Psoas muscle (tissue), 8 donors: ENCODE data around the gene HYAL4. TPM values are rescaled to one million over a fixed set of nuclear protein-coding genes. Genes with fewer than 3 reads are reported as not detected.

Experiments
- ATAC-seq, 4 donors: fragments of 200-7000 bp; cut with Tn5 transposase; one replicate each; pipeline ENCODE4 v1.9.1; 2020; ENCODE audit warnings: moderate library complexity in 3 of 4, mild to moderate bottlenecking in 2 of 4
- DNase-seq, 2 donors: peaks; one replicate each; pipeline ENCODE4 v3.0.0-alpha.2; 2020
- H3K27ac ChIP-seq: fragments of 200-600 bp; one replicate; pipeline ENCODE4 v1.8.0; 2022
- H3K27me3 ChIP-seq, 3 donors: fragments of 200-600 bp in 1 of 3; one replicate each; pipeline versions ENCODE4 v1.6.1 to v1.8.0; 2013 to 2022; ENCODE audit warnings: low read length in 2 of 3, mild to moderate bottlenecking in 2 of 3, moderate library complexity in 1 of 3; ENCODE audit not compliant: insufficient read depth in 3 of 3
- H3K36me3 ChIP-seq, 2 donors: fragments of 200-600 bp in 1 of 2; one replicate each; pipeline versions ENCODE4 v1.6.1 to v1.8.0; 2013 to 2022; ENCODE audit warnings: low read depth in 1 of 2, mild to moderate bottlenecking in 1 of 2, moderate library complexity in 1 of 2; ENCODE audit not compliant: insufficient read depth in 1 of 2
- H3K4me1 ChIP-seq: fragments of 200-600 bp; one replicate; pipeline ENCODE4 v1.8.0; 2022
- H3K4me3 ChIP-seq: fragments of 200-600 bp; one replicate; pipeline ENCODE4 v1.8.0; 2022; ENCODE audit warnings: mild to moderate bottlenecking
- H3K9me3 ChIP-seq: fragments of 200-600 bp; one replicate; pipeline ENCODE4 v1.8.0; 2022
- CTCF ChIP-seq: fragments of 200-600 bp; IDR thresholded peaks from one replicate; pipeline ENCODE4 v1.8.0; 2022; ENCODE audit warnings: antibody characterized with exemption
- WGBS, 3 donors: extraction: QIAGEN DNeasy Blood & Tissue Kit; methylation state at CpG; one replicate each; pipeline versions ENCODE4 v1.1.6 to v1.1.7; 2013; 5-methylcytosine and 5-hydroxymethylcytosine counted together
- intact Hi-C, 2 donors: fragments of 100-400 bp; cut with DNase I; formaldehyde crosslinking; loops; one replicate each; pipeline versions ENCODE4 v1.11.0 to v1.14.2; 2022
- polyA plus RNA-seq, 3 donors: library from polyadenylated mRNA; stranded (reverse); fragments of 200-250 nt; gene quantifications; one replicate each; pipeline ENCODE4 v1.2.3, GENCODE V29; 2013
- total RNA-seq, 4 donors: library from RNA; stranded (reverse); fragmentation: NEBNext Ultra II Directional in 2 of 4; extraction: Animal tissue kit (Norgen Biotek cat#: 25700) in 2 of 4; gene quantifications; one replicate each; pipeline versions ENCODE4 v1.2.1 to v1.2.4, GENCODE V29; 2021 to 2023
- donor health status: healthy with polysubstance abuse.
- donor health status: DM: no; HTN: no; CAD: no; lungs with moderate emphysema.
- donor health status: Bipolar disorder and iron deficiency.
- donor health status: healthy.
- donor health status: DM: yes; HTN: yes; CAD: no.
- donor health status: DM: no; HTN: no; CAD: no.
- donor health status: DM: no; HTN: no; CAD: no.
- donor health status: DM: yes; HTN: yes; CAD: no.

The HYAL4 gene
- total and polyA plus RNA-seq, 7 donors = 0.13 to 3.2 (median 1.9) TPM; not detected in 1

- H3K27ac ChIP-seq = no peak overlapping the region
- no peaks in the 10 kb centered on the region for H3K27me3 ChIP-seq
- no peak overlapping the region for H3K4me3 ChIP-seq
- H3K36me3 ChIP-seq = no peaks in the 10 kb centered on the region
- ATAC-seq = no peak
- intact Hi-C loops = loop anchor here (2.0 to 10.0 kb wide), 7 partner anchors 68 to 373 kb away; no protein-coding TSS in a partner anchor
- WGBS, 3 donors = 66 to 77% (median 66%) methylated on average over 1 of the region's 1 CpG
- TF ChIP-seq CTCF = no peak
- no peaks in the 10 kb centered on the region for H3K4me1 ChIP-seq
- no peak for DNase-seq
- no peaks in the 10 kb centered on the region for H3K9me3 ChIP-seq
These were observed 20.0 kb downstream of the HYAL4 start for GRCh38 chr7:123864966-123865365.

GRCh38 chr7:123865517-123866117, 20.6 kb downstream of the HYAL4 start:
- Histone ChIP-seq H3K27me3 (no peaks in the 10 kb centered on the region), H3K4me3 (no peak overlapping the region), H3K9me3 (no peaks in the 10 kb centered on the region), H3K4me1 (no peaks in the 10 kb centered on the region), H3K27ac (no peak overlapping the region), H3K36me3 (no peaks in the 10 kb centered on the region)
- 4 to 14% (median 10%) methylated on average over 3 of the region's 3 CpGs for WGBS, 3 donors
- ATAC-seq (peak; percentile 80 to 93 (median 86)), DNase-seq (no peak)
- intact Hi-C loops = loop anchor here (2.0 to 10.0 kb wide), 7 partner anchors 68 to 373 kb away; no protein-coding TSS in a partner anchor
- peak; percentile 85 for TF ChIP-seq CTCF

DNA sequence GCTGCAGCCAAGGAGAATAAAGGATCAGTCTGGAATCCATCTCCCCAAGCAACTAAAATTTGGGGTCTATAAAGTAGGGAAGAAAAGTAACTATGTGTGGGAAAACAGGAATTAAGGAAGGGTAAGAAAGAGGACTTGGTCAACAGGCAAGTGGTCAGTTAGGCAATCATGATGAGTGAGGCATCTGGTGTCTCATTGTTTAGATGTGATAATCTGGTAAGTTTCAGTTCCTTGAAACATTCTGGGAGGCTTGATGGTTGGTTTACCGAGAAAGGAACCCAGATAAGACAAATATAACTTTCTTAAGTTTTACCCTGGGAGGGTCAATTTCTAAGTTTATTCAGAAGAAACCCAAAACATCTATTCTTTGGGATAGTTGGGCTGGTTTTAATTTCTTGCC, 22.3 kb downstream of the HYAL4 start:
- TF ChIP-seq CTCF = no peak
- H3K27ac ChIP-seq = no peak overlapping the region
- intact Hi-C loops = loop anchor here (5.0 to 10.0 kb wide), 4 partner anchors 70 to 375 kb away; no protein-coding TSS in a partner anchor
- H3K36me3 ChIP-seq = no peaks in the 10 kb centered on the region
- no peaks in the 10 kb centered on the region for H3K9me3 ChIP-seq
- H3K4me3 ChIP-seq = no peak overlapping the region
- DNase-seq (no peak), ATAC-seq (no peak)
- no peaks in the 10 kb centered on the region for H3K4me1 ChIP-seq
- H3K27me3 ChIP-seq = no peaks in the 10 kb centered on the region
- WGBS, 3 donors = 76 to 84% (median 79%) methylated on average over 1 of the region's 1 CpG

DNA sequence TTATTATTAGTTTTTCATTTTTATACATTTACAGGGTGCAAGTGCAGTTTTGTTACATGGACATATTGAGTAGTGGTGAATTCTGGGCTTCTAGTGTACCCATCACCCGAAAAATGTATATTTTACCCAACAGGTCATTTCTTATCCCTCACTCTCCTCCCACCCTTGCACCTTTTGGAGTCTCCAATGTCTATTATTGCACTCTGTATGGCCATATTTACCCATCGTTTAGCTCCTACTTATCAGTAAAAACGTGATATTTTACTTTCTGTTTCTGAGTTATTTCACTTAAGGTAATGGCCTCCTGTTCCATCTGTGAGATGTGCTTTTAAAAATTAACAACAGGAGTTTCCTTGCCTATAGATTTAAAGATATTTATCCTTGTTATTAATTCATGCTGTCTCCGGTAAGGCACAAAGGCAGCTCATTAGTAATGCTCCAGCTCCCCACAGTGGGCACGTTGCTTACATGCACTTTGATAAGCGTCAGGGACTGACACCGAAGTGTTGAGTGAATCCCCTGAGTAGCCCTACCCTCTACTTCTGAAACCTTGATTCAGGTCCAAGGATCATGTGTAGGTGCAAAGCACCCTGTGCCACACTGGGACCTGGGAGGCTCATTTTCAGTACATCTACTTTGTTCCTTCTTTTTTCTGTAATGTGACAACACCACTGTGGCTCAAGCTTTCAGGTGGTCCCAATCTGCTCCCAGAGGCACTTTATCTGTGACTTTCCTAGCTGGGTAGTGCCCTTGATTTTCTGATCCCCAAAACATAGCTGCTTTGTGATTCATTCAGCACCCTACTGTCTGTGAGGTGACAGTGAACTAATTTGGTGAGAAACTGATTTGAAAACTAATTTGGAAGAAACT, 27.3 kb downstream of the HYAL4 start:
- no peaks in the 10 kb centered on the region for H3K27me3 ChIP-seq
- intact Hi-C loops = loop anchor here in 1 of 2 donors (5.0 kb wide), 1 partner anchor 290 kb away; no protein-coding TSS in a partner anchor
- peak; percentile 65 for TF ChIP-seq CTCF
- 18 to 23% (median 20%) methylated on average over 7 of the region's 7 CpGs for WGBS, 3 donors
- DNase-seq (peak; percentile 19 to 46), ATAC-seq (peak; percentile 83 to 97 (median 95))
- peaks cover 3% of the 10 kb centered on the region for H3K4me1 ChIP-seq
- H3K36me3 ChIP-seq = no peaks in the 10 kb centered on the region
- H3K9me3 ChIP-seq = no peaks in the 10 kb centered on the region
- no peak overlapping the region for H3K27ac ChIP-seq
- H3K4me3 ChIP-seq = no peak overlapping the region
